T-helper 2 cell (primary cell): ENCODE data around the gene IP6K3.

Source experiments
- DNase-seq, 5 experiments: peaks; one replicate each; pipeline versions ENCODE4 v3.0.0 to v3.0.0-alpha.2; 2012 to 2022

The IP6K3 gene

GRCh38 chr6:33686981-33687975 lies 59.4 kb downstream of the IP6K3 start:
- no peak for DNase-seq

- no peak for DNase-seq
Measured at GRCh38 chr6:33686225-33686924, 60.3 kb downstream of the IP6K3 start.

- DNase-seq: no peak
Measured at GRCh38 chr6:33685411-33686224, 61.1 kb downstream of the IP6K3 start.

GRCh38 chr6:33684983-33685382 lies 61.7 kb downstream of the IP6K3 start:
- DNase-seq: no peak

GRCh38 chr6:33684428-33684896 lies 62.2 kb downstream of the IP6K3 start:
- no peak for DNase-seq

- DNase-seq: no peak
Measured at GRCh38 chr6:33683576-33684427, 62.9 kb downstream of the IP6K3 start.

- peak in 4 of 5 experiments; percentile 20 to 49 (median 33) for DNase-seq
Measured at GRCh38 chr6:33683051-33683571, 63.6 kb downstream of the IP6K3 start.

- no peak for DNase-seq
Measured at GRCh38 chr6:33682341-33682740, 64.4 kb downstream of the IP6K3 start.

GRCh38 chr6:33679761-33680160 lies 66.9 kb downstream of the IP6K3 start:
- no peak for DNase-seq

GRCh38 chr6:33678932-33679490 lies 67.7 kb downstream of the IP6K3 start:
- DNase-seq: no peak

GRCh38 chr6:33678233-33678931 lies 68.3 kb downstream of the IP6K3 start:
- no peak for DNase-seq

GRCh38 chr6:33677689-33678088 lies 69.0 kb downstream of the IP6K3 start:
- DNase-seq: no peak

GRCh38 chr6:33677143-33677660 lies 69.5 kb downstream of the IP6K3 start:
- DNase-seq: no peak

- DNase-seq: no peak
Measured at GRCh38 chr6:33676416-33677142, 70.1 kb downstream of the IP6K3 start.

GRCh38 chr6:33675968-33676367 lies 70.7 kb downstream of the IP6K3 start:
- DNase-seq: no peak

GRCh38 chr6:33673851-33674250 lies 72.9 kb downstream of the IP6K3 start:
- DNase-seq: no peak

GRCh38 chr6:33672808-33673207 lies 73.9 kb downstream of the IP6K3 start:
- DNase-seq: no peak

GRCh38 chr6:33671744-33672072 lies 75.0 kb downstream of the IP6K3 start:
- no peak for DNase-seq
